Left ventricle myocardium inferior (tissue), 1 donor: ENCODE measurements around the gene GPX3. TPM values are rescaled to one million over a fixed set of nuclear protein-coding genes. Genes with fewer than 3 reads are reported as not detected.

ENCODE experiments used
- DNase-seq: peaks from one replicate; pipeline ENCODE4 v3.0.0-alpha.2; 2020
- H3K27ac ChIP-seq: fragments of 200-600 bp; replicated peaks from 2 replicates; pipeline ENCODE4 v1.8.0; 2021
- H3K27me3 ChIP-seq: fragments of 200-600 bp; 2 replicates; pipeline ENCODE4 v1.8.0; 2021; ENCODE audit warnings: low read depth
- H3K36me3 ChIP-seq: fragments of 200-600 bp; 2 replicates; pipeline ENCODE4 v1.8.0; 2021
- H3K4me1 ChIP-seq: fragments of 200-600 bp; 2 replicates; pipeline ENCODE4 v1.8.0; 2021
- H3K4me3 ChIP-seq: fragments of 200-600 bp; 2 replicates; pipeline ENCODE4 v1.8.0; 2021; ENCODE audit warnings: mild to moderate bottlenecking, moderate library complexity
- H3K9me3 ChIP-seq: fragments of 200-600 bp; replicated peaks from 2 replicates; pipeline ENCODE4 v1.8.0; 2021
- intact Hi-C: fragments of 100-400 bp; cut with micrococcal nuclease; formaldehyde crosslinking; loops from one replicate; pipeline ENCODE4 v1.11.0; 2022
- total RNA-seq: library from RNA; stranded (reverse); fragmentation: NEBNext Ultra II Directional; extraction: Animal tissue kit (Norgen Biotek cat#: 25700); gene quantifications from one replicate; pipeline ENCODE4 v1.2.1, GENCODE V29; 2021
- TF ChIP-seq, protein P1 (sequence below): fragments of 200-600 bp; IDR thresholded peaks from 2 replicates; pipeline ENCODE4 v1.8.0; 2021; ENCODE audit warnings: antibody characterized with exemption, mild to moderate bottlenecking, borderline replicate concordance
- donor health status: DM: no; HTN: yes; CAD: no; lungs with severe emphysema.

Gene GPX3
- total RNA-seq, 1 donor from 2014 or later = 744 TPM

DNA sequence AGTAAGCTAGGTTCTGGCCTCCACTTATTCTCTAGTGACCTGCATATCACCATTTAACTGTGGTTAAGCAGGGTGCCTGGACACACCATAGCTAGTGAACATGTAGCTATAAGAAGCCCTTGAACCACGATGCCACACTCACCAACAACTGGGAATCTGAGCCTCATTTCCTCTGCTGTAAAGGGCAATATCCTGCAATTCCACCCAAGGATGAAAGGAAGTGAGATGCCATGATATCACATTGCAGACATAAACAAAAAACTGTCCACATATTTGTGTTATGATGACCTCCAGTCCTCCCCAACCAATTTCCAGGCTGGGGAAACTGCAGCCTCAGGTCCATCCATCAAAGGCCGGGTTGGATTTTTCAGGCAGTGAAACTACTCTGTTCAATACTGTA lies 50.1 kb downstream of the GPX3 start:
- peak overlapping the region; percentile 82 for H3K27ac ChIP-seq
- H3K4me3 ChIP-seq = no peak overlapping the region
- no peaks in the 10 kb centered on the region for H3K9me3 ChIP-seq
- DNase-seq = no peak
- intact Hi-C loops = no loop called here
- TF ChIP-seq, protein P1, sequence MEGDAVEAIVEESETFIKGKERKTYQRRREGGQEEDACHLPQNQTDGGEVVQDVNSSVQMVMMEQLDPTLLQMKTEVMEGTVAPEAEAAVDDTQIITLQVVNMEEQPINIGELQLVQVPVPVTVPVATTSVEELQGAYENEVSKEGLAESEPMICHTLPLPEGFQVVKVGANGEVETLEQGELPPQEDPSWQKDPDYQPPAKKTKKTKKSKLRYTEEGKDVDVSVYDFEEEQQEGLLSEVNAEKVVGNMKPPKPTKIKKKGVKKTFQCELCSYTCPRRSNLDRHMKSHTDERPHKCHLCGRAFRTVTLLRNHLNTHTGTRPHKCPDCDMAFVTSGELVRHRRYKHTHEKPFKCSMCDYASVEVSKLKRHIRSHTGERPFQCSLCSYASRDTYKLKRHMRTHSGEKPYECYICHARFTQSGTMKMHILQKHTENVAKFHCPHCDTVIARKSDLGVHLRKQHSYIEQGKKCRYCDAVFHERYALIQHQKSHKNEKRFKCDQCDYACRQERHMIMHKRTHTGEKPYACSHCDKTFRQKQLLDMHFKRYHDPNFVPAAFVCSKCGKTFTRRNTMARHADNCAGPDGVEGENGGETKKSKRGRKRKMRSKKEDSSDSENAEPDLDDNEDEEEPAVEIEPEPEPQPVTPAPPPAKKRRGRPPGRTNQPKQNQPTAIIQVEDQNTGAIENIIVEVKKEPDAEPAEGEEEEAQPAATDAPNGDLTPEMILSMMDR = no peak
- no peaks in the 10 kb centered on the region for H3K36me3 ChIP-seq
- no peaks in the 10 kb centered on the region for H3K27me3 ChIP-seq
- H3K4me1 ChIP-seq = peaks cover 83% of the 10 kb centered on the region

DNA sequence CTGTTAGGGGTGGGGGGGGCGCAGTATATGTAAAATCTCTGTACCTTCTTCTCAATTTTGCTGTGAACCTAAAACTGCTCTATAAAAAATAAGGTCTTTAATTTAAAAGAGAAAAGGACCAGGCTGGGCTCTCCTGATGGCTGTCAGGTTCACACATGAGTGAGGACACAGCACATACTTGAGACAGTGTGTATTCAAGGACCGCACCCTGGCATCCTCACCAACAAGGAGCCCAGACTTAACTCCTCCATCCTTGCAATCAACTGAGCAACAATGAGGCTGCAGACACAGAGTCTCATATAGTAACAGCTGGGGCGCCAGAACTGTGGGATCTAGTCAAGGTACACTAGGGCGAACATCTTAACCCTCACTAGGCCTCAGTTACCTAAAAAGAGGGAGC lies 50.6 kb downstream of the GPX3 start:
- Histone ChIP-seq H3K4me3 (no peak overlapping the region), H3K27ac (peak overlapping the region; percentile 82), H3K4me1 (peaks cover 83% of the 10 kb centered on the region), H3K9me3 (no peaks in the 10 kb centered on the region), H3K36me3 (no peaks in the 10 kb centered on the region), H3K27me3 (no peaks in the 10 kb centered on the region)
- DNase-seq = no peak
- intact Hi-C loops = no loop called here
- TF ChIP-seq, protein P1 = no peak

DNA sequence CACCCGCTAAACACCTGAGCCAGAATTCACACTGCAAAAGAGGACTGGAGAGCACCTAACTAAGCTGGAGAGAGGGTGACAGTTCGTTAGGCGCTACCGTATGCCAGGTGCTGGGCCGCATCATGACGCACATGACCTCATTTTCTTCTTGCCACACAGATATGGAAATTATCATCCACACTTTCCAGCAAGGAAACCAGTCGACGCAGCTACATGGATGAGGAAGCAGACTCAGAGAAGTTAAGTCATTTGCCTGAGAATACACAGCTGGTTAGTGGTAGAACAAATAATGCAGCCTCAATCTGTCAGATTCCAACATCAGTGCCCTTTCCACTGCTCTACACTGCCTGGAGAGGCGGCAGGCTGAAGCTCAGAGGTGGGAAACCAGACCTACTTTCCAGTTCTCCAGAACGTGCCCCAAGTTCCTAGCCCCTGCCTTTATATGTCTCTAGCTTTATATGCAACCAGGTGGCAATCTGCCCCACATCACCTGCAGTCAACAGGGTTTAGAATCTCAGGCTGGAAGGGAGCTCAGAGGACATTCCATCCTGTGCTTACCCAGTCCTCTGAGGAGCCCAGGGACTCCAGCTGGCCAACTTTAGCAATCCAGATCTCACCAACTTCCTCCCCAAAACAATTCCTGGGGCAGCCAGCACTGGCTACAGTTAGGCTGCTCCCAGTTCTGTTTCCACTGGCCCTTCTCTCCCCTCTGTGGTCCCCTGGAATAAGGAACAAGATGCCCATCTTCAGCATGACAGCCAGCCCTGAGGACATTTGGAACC lies 51.6 kb downstream of the GPX3 start:
- intact Hi-C loops = no loop called here
- peak overlapping the region; percentile 82 for H3K27ac ChIP-seq
- H3K27me3 ChIP-seq = no peaks in the 10 kb centered on the region
- TF ChIP-seq, protein P1 = no peak
- H3K4me1 ChIP-seq = peaks cover 83% of the 10 kb centered on the region
- H3K4me3 ChIP-seq = no peak overlapping the region
- H3K36me3 ChIP-seq = no peaks in the 10 kb centered on the region
- DNase-seq = no peak
- no peaks in the 10 kb centered on the region for H3K9me3 ChIP-seq

DNA sequence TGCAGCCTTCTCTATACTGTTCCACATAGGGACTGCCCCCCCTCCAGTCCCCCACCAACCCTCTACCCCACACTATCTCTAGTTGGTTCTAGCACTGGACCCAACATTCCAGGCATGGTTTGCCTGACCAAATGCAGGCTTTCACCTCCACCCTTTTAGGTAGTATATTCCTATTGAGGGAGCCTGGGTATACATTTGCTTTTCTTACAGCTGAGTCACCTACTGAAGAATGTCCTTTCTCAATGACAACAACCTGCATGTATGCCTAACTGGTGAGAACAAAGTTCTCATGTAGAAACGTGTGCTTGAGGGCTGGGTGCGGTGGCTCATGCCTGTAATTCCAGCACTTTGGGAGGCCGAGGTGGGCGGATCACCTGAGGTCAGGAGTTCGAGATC lies 52.2 kb downstream of the GPX3 start:
- Histone ChIP-seq H3K27me3 (no peaks in the 10 kb centered on the region), H3K4me3 (no peak overlapping the region), H3K9me3 (no peaks in the 10 kb centered on the region), H3K36me3 (no peaks in the 10 kb centered on the region), H3K27ac (peak overlapping the region; percentile 82), H3K4me1 (peaks cover 83% of the 10 kb centered on the region)
- TF ChIP-seq, protein P1 = no peak
- DNase-seq = no peak
- intact Hi-C loops = no loop called here

DNA sequence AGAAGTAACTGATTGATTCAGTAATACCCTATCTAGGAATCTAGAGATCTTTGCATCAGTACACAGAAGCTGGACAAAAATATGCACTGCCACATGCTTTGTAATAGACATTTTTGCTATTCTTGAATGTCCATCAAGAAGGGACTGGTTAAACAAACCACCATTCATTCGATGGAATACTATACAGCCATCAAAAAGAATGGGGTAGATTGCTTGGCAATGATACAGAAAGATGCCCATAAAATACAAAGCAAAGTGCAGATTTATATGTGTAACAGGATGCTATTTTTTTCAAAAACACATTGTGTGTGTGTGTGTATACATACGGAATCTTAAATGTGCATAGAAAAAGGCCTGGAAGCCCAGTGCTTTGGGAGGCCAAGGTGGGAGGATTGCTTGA lies 52.9 kb downstream of the GPX3 start:
- H3K4me1 ChIP-seq = peaks cover 83% of the 10 kb centered on the region
- peak overlapping the region; percentile 82 for H3K27ac ChIP-seq

More for the DNA sequence above, 52.9 kb downstream of the GPX3 start:
- Histone ChIP-seq H3K9me3 (no peaks in the 10 kb centered on the region), H3K36me3 (peaks cover 4% of the 10 kb centered on the region), H3K4me3 (no peak overlapping the region), H3K27me3 (no peaks in the 10 kb centered on the region)
- intact Hi-C loops = no loop called here
- DNase-seq = no peak
- TF ChIP-seq, protein P1 = no peak
